Stomach smooth muscle (tissue), 2 donors: ENCODE results near the gene HEATR5A.

Source experiments
- H3K27ac ChIP-seq: one replicate; pipeline ENCODE4 v1.7.0; 2013; ENCODE audit warnings: mild to moderate bottlenecking, low read length, inconsistent platforms
- H3K27me3 ChIP-seq, 2 donors: one replicate each; pipeline ENCODE4 v1.7.0; 2013; ENCODE audit warnings: low read length in 2 of 2; ENCODE audit not compliant: insufficient read depth in 2 of 2, control insufficient read depth in 1 of 2
- H3K36me3 ChIP-seq, 2 donors: one replicate each; pipeline ENCODE4 v1.7.0; 2013; ENCODE audit warnings: low read length in 2 of 2; ENCODE audit not compliant: control insufficient read depth in 2 of 2, insufficient read depth in 2 of 2
- H3K4me1 ChIP-seq: one replicate; pipeline ENCODE4 v1.7.0; 2013; ENCODE audit warnings: low read length; ENCODE audit not compliant: control insufficient read depth, insufficient read depth
- H3K4me3 ChIP-seq, 2 donors: one replicate each; pipeline ENCODE4 v1.7.0; 2013; ENCODE audit warnings: low read length in 2 of 2
- H3K9ac ChIP-seq, 2 donors: one replicate each; pipeline ENCODE4 v1.7.0; 2013; ENCODE audit warnings: low read length in 2 of 2, mild to moderate bottlenecking in 1 of 2
- H3K9me3 ChIP-seq, 2 donors: one replicate each; pipeline ENCODE4 v1.7.0; 2013; ENCODE audit warnings: low read length in 2 of 2; ENCODE audit not compliant: control insufficient read depth in 2 of 2
- donor health status: healthy.
- donor health status: Pancreatic carcinoma.

HEATR5A gene

GRCh38 chr14:31405599-31406232, 14.6 kb downstream of the HEATR5A start:
- H3K27me3 ChIP-seq = no peaks in the 10 kb centered on the region

GRCh38 chr14:31405106-31405505, 15.2 kb downstream of the HEATR5A start:
- Histone ChIP-seq H3K4me1 (no peaks in the 10 kb centered on the region), H3K4me3 (no peak overlapping the region), H3K27ac (no peak overlapping the region)

More at GRCh38 chr14:31405599-31406232, 14.6 kb downstream of the HEATR5A start:
- Histone ChIP-seq H3K36me3 (peaks cover 3 to 7% of the 10 kb centered on the region in 2 donors), H3K27ac (no peak overlapping the region), H3K9ac (no peak overlapping the region), H3K4me1 (no peaks in the 10 kb centered on the region), H3K9me3 (no peaks in the 10 kb centered on the region), H3K4me3 (no peak overlapping the region)

DNA sequence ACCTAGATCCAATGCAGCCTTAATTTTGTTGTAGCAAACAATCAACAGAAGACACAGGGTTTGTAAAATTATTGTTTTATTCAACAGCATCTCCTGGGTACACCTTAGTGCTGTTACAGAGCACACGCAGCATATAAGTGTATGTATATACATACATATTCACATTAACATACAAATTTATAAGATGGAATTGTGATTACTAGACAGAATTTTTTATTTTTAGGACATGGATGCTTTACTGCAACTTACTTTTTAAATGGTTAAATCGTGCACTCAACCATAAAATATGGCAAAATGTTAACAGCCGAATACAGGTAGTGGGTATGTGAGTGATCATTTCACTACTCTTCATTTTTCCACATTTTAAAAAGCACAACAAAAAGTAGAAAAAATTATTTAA, 16.6 kb downstream of the HEATR5A start:
- H3K4me1 ChIP-seq = no peaks in the 10 kb centered on the region
- no peak overlapping the region for H3K4me3 ChIP-seq
- H3K27me3 ChIP-seq = no peaks in the 10 kb centered on the region
- no peak overlapping the region for H3K27ac ChIP-seq
- no peak overlapping the region for H3K9ac ChIP-seq
- peaks cover 7% of the 10 kb centered on the region in 2 donors for H3K36me3 ChIP-seq
- no peaks in the 10 kb centered on the region for H3K9me3 ChIP-seq

More at GRCh38 chr14:31405106-31405505, 15.2 kb downstream of the HEATR5A start:
- peaks cover 3 to 7% of the 10 kb centered on the region in 2 donors for H3K36me3 ChIP-seq
- H3K27me3 ChIP-seq = no peaks in the 10 kb centered on the region
- H3K9me3 ChIP-seq = no peaks in the 10 kb centered on the region
- no peak overlapping the region for H3K9ac ChIP-seq

DNA sequence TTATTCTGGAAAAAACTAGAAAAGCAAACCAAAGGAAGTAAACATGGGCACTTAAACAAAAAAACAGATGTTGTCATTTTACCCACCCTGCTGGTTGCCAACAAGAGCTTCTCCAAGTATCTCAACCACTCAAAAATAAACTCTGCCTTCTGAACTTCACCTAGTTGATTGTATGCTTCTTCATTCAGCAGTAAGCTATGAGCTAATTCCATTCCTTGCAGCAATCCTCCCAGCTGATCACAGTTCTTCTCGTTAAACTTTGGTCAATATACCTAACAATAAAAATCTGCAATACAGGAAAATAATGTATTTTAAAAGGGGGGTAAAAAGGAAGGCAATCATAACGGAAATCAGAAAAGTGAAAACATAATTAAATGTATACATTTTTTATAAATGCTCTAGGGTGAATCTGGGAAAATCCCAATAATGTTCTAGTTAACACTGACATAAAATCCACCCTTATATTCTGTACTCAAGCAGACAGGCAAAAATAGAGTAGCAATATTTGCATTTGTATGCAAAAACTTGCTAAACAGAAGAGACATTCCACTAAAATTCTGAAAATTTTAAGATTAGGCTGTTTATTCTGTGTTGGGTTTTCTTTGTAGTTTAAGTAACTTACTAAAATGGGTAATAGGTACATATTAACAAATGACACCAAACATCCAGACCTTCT, 17.4 kb downstream of the HEATR5A start:
- H3K9me3 ChIP-seq = no peaks in the 10 kb centered on the region
- no peak overlapping the region for H3K4me3 ChIP-seq
- H3K27ac ChIP-seq = no peak overlapping the region
- H3K9ac ChIP-seq = no peak overlapping the region
- H3K4me1 ChIP-seq = no peaks in the 10 kb centered on the region
- H3K36me3 ChIP-seq = peaks cover 7 to 13% of the 10 kb centered on the region in 2 donors
- H3K27me3 ChIP-seq = no peaks in the 10 kb centered on the region

DNA sequence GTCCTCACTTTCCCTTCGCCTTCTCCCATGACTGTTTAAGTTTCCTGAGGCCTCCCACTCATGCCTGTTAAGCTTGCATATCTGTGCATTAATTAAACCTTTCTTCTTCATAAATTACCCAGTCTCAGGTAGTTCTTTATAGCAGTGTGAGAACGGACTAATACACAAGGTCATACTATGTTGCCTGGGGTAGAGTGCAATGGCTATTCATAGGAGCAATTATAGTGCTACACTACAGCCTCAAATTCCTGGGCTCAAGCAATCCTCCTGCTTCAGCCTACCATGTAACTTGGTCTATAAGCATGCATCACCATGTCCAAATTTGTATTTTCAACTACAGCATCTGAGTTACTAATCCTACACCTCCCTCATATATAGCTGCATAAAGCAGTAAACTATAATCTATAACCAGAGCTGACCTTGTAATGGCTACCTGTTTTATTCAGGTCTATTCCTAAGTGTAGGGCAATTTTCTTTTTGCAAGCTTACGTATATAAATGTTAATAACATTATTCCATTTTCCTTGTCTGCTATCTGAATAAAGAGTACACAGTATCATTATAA, 18.9 kb downstream of the HEATR5A start:
- Histone ChIP-seq H3K27ac (no peak overlapping the region), H3K4me3 (no peak overlapping the region), H3K36me3 (peaks cover 10 to 20% of the 10 kb centered on the region in 2 donors), H3K9me3 (no peaks in the 10 kb centered on the region), H3K9ac (no peak overlapping the region), H3K27me3 (no peaks in the 10 kb centered on the region), H3K4me1 (no peaks in the 10 kb centered on the region)

GRCh38 chr14:31400031-31400638, 20.2 kb downstream of the HEATR5A start:
- H3K27ac ChIP-seq = no peak overlapping the region
- no peak overlapping the region for H3K4me3 ChIP-seq
- peaks cover 15 to 25% of the 10 kb centered on the region in 2 donors for H3K36me3 ChIP-seq
- no peaks in the 10 kb centered on the region for H3K9me3 ChIP-seq
- H3K27me3 ChIP-seq = no peaks in the 10 kb centered on the region
- H3K4me1 ChIP-seq = no peaks in the 10 kb centered on the region
- no peak overlapping the region for H3K9ac ChIP-seq

- no peaks in the 10 kb centered on the region for H3K4me1 ChIP-seq
- no peaks in the 10 kb centered on the region for H3K27me3 ChIP-seq
- no peak overlapping the region for H3K4me3 ChIP-seq
- peaks cover 14 to 30% of the 10 kb centered on the region in 2 donors for H3K36me3 ChIP-seq
- no peaks in the 10 kb centered on the region for H3K9me3 ChIP-seq
- no peak overlapping the region for H3K9ac ChIP-seq
- H3K27ac ChIP-seq = no peak overlapping the region
Measured at GRCh38 chr14:31395572-31396205, 24.7 kb downstream of the HEATR5A start.

GRCh38 chr14:31395119-31395518, 25.2 kb downstream of the HEATR5A start:
- no peak overlapping the region for H3K27ac ChIP-seq
- no peak overlapping the region for H3K4me3 ChIP-seq
- H3K9ac ChIP-seq = no peak overlapping the region
- peaks cover 14 to 30% of the 10 kb centered on the region in 2 donors for H3K36me3 ChIP-seq
- H3K4me1 ChIP-seq = no peaks in the 10 kb centered on the region
- H3K9me3 ChIP-seq = no peaks in the 10 kb centered on the region
- no peaks in the 10 kb centered on the region for H3K27me3 ChIP-seq

DNA sequence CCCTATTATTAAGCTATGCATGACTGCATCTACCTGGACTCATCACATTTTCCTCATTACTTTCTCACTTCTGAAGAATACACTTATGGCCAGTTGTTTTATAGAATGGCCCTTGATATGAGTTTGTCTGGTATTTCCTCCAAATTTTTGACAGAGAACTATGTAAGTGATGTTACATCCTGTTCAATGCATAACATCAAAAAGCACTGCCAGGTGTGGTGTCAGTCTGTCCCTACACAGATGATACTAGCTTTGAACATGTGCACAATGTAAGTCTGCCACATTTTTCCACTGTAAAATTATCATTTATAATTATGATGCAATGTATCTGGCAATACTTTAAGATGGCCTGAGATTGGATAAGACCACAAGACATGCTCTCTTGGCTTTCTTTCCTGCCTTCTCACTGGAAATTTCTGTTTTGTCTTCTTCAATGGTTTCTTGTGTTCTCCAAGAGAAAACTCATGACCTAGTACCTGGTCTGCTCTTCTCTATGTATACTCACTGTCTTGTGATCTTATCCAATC, 28.3 kb downstream of the HEATR5A start:
- H3K4me1 ChIP-seq = no peaks in the 10 kb centered on the region
- H3K9ac ChIP-seq = no peak overlapping the region
- no peak overlapping the region for H3K4me3 ChIP-seq
- H3K36me3 ChIP-seq = peaks cover 11 to 21% of the 10 kb centered on the region in 2 donors
- H3K27ac ChIP-seq = no peak overlapping the region
- no peaks in the 10 kb centered on the region for H3K27me3 ChIP-seq
- no peaks in the 10 kb centered on the region for H3K9me3 ChIP-seq

DNA sequence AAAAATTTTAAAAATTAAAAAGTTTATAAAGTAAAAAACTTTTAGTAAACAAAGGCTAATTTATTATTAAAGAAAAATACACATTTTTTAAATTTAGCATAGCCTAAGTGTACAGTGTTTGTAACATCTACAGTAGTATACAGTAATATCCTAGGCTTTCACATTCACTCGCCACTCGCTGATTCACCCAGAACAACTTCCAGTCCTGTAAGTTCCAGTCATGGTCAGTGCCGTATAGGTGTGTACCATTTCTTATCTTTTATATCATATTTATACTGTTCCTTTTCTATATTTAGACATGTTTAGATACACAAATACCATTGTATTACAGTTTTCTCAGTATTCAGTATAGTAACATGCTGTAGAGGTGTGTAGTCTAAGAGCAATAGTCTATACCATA, 28.9 kb downstream of the HEATR5A start:
- Histone ChIP-seq H3K4me3 (no peak overlapping the region), H3K9me3 (no peaks in the 10 kb centered on the region), H3K36me3 (peaks cover 11 to 18% of the 10 kb centered on the region in 2 donors), H3K9ac (no peak overlapping the region), H3K27ac (no peak overlapping the region), H3K4me1 (no peaks in the 10 kb centered on the region), H3K27me3 (no peaks in the 10 kb centered on the region)
